PFSK-1 (cell line): ENCODE results near the gene TBC1D32.

Experiments
- POLR2AphosphoS5 ChIP-seq: IDR thresholded peaks from 2 replicates; pipeline ENCODE4 v1.6.1; 2012; ENCODE audit warnings: low read depth, mild to moderate bottlenecking, control low read depth, low read length, moderate library complexity
- TAF1 ChIP-seq: IDR thresholded peaks from 2 replicates; pipeline ENCODE4 v1.6.1; 2012; ENCODE audit warnings: low read length, control low read depth, borderline replicate concordance; ENCODE audit not compliant: insufficient read depth

DNA sequence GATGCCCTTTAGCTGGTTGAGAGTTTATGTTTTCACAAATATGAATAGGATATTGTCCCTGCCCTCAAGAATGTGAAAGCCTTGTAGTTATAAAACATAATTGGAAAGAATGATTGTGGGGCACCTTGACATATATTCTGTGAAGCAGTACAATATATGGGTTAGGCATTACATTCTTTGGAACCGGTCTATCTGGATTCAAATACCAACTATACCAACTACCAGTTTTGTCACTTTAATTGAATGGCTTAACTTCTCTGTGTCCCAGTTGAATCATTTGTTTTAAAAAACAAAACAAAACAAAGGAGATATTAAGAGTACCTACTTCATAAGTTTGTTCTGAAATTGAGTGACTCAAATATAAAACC is 146.5 kb downstream of the TBC1D32 start:
- TF ChIP-seq POLR2AphosphoS5: no peak
- no peak for TF ChIP-seq TAF1
